Loucy (cell line): ENCODE measurements around the gene PPP1CA.
A peak's percentile ranks its signal among the peaks of the same experiment; 100 is the strongest.

Experiments used
- H2AFZ ChIP-seq: fragments of 200-600 bp; sonication (generic); 2 replicates; pipeline ENCODE4 v1.6.0; 2016; ENCODE audit warnings: antibody characterized with exemption, mild to moderate bottlenecking, low read length, moderate library complexity
- H3F3A ChIP-seq: fragments of 200-600 bp; 2 replicates; pipeline ENCODE4 v1.6.0; 2016; ENCODE audit warnings: antibody characterized with exemption, low read depth, mild to moderate bottlenecking
- H3K27me3 ChIP-seq: fragments of 200-600 bp; sonication (generic); 2 replicates; pipeline ENCODE4 v1.6.1; 2014; ENCODE audit warnings: low read length, mild to moderate bottlenecking; ENCODE audit not compliant: insufficient read depth, poor library complexity, severe bottlenecking
- H3K36me3 ChIP-seq: fragments of 200-600 bp; sonication (generic); 2 replicates; pipeline ENCODE4 v1.6.1; 2016; ENCODE audit warnings: low read length; ENCODE audit not compliant: insufficient read depth
- H3K4me1 ChIP-seq: fragments of 200-600 bp; sonication (generic); 2 replicates; pipeline ENCODE4 v1.5.1; 2014; ENCODE audit warnings: low read length, mild to moderate bottlenecking; ENCODE audit not compliant: insufficient read depth, poor library complexity, severe bottlenecking
- H3K4me2 ChIP-seq: fragments of 200-600 bp; sonication (generic); 2 replicates; pipeline ENCODE4 v1.6.0; 2014; ENCODE audit warnings: antibody characterized with exemption, low read length, low read depth, mild to moderate bottlenecking; ENCODE audit not compliant: poor library complexity, severe bottlenecking
- H3K4me3 ChIP-seq: fragments of 200-600 bp; sonication (generic); 2 replicates; pipeline ENCODE4 v1.5.1; 2014; ENCODE audit warnings: low read length, mild to moderate bottlenecking, mixed read lengths; ENCODE audit not compliant: poor library complexity, severe bottlenecking
- H3K79me2 ChIP-seq: fragments of 200-600 bp; sonication (generic); 2 replicates; pipeline ENCODE4 v1.6.1; 2014; ENCODE audit warnings: low read length; ENCODE audit not compliant: insufficient read depth
- H3K9ac ChIP-seq: fragments of 200-600 bp; sonication (generic); 2 replicates; pipeline ENCODE4 v1.6.0; 2014; ENCODE audit warnings: mild to moderate bottlenecking, low read depth, low read length, moderate library complexity; ENCODE audit not compliant: poor library complexity, severe bottlenecking
- H3K9me2 ChIP-seq: fragments of 200-600 bp; sonication (generic); replicated peaks from 2 replicates; pipeline ENCODE4 v1.6.1; 2016; ENCODE audit warnings: low read depth, low read length, mixed read lengths
- H3K9me3 ChIP-seq: fragments of 200-600 bp; sonication (generic); 2 replicates; pipeline ENCODE4 v1.6.1; 2014; ENCODE audit warnings: mild to moderate bottlenecking, antibody characterized with exemption, low read length, low read depth; ENCODE audit not compliant: insufficient read depth
- H4K20me1 ChIP-seq: fragments of 200-600 bp; sonication (generic); 2 replicates; pipeline ENCODE4 v1.6.0; 2014; ENCODE audit warnings: antibody characterized with exemption, low read length, mild to moderate bottlenecking; ENCODE audit not compliant: insufficient read depth, poor library complexity, severe bottlenecking
- EZH2phosphoT487 ChIP-seq: fragments of 200-600 bp; IDR thresholded peaks from 2 replicates; pipeline ENCODE4 v1.6.1; 2018; ENCODE audit warnings: antibody characterized with exemption, mild to moderate bottlenecking, moderate library complexity, borderline replicate concordance
- TF ChIP-seq, protein P1 (sequence below): fragments of 200-600 bp; sonication (generic); conservative IDR thresholded peaks from 2 replicates; pipeline ENCODE4 v1.5.1; 2014; ENCODE audit warnings: mild to moderate bottlenecking, antibody characterized with exemption, low read length

Gene PPP1CA

DNA sequence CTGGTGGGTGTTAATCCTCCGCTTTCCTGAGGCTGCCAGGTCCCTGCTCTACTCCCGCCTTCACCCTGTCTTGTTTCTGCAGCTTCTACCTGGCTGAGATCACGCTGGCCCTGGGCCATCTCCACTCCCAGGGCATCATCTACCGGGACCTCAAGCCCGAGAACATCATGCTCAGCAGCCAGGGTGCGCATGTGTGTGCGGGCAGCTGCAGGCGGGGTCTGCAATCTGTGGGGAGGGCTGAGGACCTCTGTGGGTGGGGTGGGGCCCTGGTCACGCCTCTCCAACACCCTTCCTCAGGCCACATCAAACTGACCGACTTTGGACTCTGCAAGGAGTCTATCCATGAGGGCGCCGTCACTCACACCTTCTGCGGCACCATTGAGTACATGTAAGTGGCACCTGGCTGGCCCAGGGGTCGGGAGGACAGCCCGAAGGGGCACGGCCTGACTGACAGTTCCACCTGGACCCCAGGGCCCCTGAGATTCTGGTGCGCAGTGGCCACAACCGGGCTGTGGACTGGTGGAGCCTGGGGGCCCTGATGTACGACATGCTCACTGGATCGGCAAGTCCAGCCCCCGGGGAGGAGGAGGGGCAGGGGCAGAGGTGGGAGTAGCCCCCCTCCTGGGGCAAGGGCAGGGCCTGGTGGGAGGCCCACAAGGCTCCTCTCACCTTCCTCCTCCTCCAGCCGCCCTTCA, 31.1 kb upstream of the PPP1CA start:
- Histone ChIP-seq H2AFZ (no peak overlapping the region), H3K79me2 (peaks cover 90% of the 10 kb centered on the region), H3K4me2 (peak overlapping the region; percentile 96), H3F3A (0 out of 2 replicates have a peak, but pooled peaks cover 4% of the 10 kb centered on the region), H3K4me3 (no peak overlapping the region), H3K9ac (no peak overlapping the region), H3K27me3 (no peaks in the 10 kb centered on the region), H4K20me1 (peaks cover 59% of the 10 kb centered on the region), H3K36me3 (peaks cover 20% of the 10 kb centered on the region; the same call in 1 of the 2 replicates), H3K9me3 (no peaks in the 10 kb centered on the region), H3K4me1 (peaks cover 48% of the 10 kb centered on the region), H3K9me2 (no peaks in the 10 kb centered on the region)
- no peak for TF ChIP-seq EZH2phosphoT487
- TF ChIP-seq, protein P1, sequence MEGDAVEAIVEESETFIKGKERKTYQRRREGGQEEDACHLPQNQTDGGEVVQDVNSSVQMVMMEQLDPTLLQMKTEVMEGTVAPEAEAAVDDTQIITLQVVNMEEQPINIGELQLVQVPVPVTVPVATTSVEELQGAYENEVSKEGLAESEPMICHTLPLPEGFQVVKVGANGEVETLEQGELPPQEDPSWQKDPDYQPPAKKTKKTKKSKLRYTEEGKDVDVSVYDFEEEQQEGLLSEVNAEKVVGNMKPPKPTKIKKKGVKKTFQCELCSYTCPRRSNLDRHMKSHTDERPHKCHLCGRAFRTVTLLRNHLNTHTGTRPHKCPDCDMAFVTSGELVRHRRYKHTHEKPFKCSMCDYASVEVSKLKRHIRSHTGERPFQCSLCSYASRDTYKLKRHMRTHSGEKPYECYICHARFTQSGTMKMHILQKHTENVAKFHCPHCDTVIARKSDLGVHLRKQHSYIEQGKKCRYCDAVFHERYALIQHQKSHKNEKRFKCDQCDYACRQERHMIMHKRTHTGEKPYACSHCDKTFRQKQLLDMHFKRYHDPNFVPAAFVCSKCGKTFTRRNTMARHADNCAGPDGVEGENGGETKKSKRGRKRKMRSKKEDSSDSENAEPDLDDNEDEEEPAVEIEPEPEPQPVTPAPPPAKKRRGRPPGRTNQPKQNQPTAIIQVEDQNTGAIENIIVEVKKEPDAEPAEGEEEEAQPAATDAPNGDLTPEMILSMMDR, result no peak

DNA sequence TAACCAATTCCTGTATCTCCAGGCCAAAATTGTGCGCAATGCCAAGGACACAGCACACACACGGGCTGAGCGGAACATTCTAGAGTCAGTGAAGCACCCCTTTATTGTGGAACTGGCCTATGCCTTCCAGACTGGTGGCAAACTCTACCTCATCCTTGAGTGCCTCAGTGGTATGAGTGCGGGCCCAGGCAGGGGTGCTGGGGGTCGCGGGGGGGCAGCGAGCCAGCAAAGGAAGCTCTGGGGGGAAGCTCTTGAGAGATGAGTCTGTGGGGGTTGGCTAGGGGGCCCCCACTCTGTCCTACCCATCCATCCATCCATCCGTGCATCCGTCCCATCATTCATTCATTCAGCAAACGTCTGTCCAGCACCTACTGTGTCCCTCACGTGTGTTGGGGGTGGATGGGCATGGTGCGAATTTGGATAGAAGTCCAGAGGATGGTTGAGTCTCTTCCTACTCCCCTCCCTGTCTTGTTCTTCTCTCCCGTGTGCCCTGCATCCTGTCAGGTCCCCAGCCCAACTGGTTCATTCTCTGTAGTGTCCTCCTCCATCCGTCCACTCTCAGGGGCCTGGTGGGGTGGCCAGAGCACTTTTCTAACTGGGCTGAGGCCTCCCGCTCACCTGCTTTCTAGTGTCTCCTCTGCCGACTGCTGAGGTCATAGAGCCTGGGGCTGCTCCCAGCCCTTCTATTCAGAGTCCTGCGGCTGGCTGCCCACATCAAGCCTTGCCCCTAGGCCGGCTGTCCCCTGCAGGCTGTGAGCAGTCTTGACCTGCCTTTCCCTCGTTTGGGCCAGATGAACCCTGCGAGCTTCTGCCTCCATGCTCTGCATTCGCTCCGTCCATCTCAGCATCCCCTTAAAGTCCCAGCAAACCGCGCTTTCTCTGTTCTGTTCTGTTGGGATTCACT, 29.9 kb upstream of the PPP1CA start:
- Histone ChIP-seq H3K79me2 (peaks cover 78% of the 10 kb centered on the region), H3K27me3 (no peaks in the 10 kb centered on the region), H3K9me3 (no peaks in the 10 kb centered on the region), H3K4me3 (no peak overlapping the region), H3K4me2 (peak overlapping the region; percentile 16), H3K36me3 (peaks cover 20% of the 10 kb centered on the region; the same call in 1 of the 2 replicates), H4K20me1 (peaks cover 57% of the 10 kb centered on the region), H3K9ac (no peak overlapping the region), H3K4me1 (peaks cover 51% of the 10 kb centered on the region), H3K9me2 (no peaks in the 10 kb centered on the region), H3F3A (0 out of 2 replicates have a peak, but pooled peaks cover 2% of the 10 kb centered on the region), H2AFZ (no peak overlapping the region)
- TF ChIP-seq EZH2phosphoT487, result no peak
- TF ChIP-seq, protein P1, result no peak

DNA sequence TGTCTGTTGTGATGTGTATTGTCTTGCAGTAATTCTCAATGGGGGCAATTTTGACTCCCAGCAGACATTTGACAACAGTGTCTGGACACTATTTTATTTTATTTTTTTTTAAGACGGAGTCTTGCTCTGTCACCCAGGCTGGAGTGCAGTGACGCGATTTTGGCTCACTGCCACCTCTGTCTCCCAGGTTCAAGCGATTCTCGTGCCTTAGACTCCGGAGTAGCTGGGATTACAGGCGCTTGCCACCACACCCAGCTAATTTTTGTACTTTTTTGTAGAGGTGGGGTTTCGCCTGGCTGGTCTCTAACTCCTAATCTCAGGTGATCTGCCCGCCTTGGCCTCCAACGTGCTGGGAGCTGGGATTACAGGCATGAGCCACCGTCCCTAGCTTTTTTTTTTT, 28.1 kb upstream of the PPP1CA start:
- H3K4me2 ChIP-seq, result peak overlapping the region; percentile 97
- H4K20me1 ChIP-seq, result peaks cover 38% of the 10 kb centered on the region
- peak overlapping the region; percentile 79 for H3K4me3 ChIP-seq
- peaks cover 9% of the 10 kb centered on the region; the same call in 1 of the 2 replicates for H3K36me3 ChIP-seq
- peaks cover 59% of the 10 kb centered on the region for H3K79me2 ChIP-seq
- peaks cover 37% of the 10 kb centered on the region for H3K4me1 ChIP-seq
- H3K9me3 ChIP-seq, result no peaks in the 10 kb centered on the region
- no peaks in the 10 kb centered on the region for H3K27me3 ChIP-seq
- H3K9ac ChIP-seq, result no peak overlapping the region
- no peak overlapping the region for H2AFZ ChIP-seq
- peaks cover 5% of the 10 kb centered on the region; the same call in 1 of the 2 replicates for H3F3A ChIP-seq
- no peak for TF ChIP-seq EZH2phosphoT487
- TF ChIP-seq, protein P1, result no peak
- H3K9me2 ChIP-seq, result no peaks in the 10 kb centered on the region
